NCI-H748 treated with DMSO at 0.1 percent for 48 hours (cell line): ENCODE results near the gene FUOM.

Experiments
- DNase-seq: peaks from one replicate; lab custom pipeline; 2025; lab: John Stamatoyannopoulos, UW

The FUOM gene

GRCh38 chr10:133311570-133311969 is 46.2 kb downstream of the FUOM start:
- no peak for DNase-seq

GRCh38 chr10:133310789-133311188 is 47.0 kb downstream of the FUOM start:
- DNase-seq, result no peak

GRCh38 chr10:133310399-133310755 is 47.4 kb downstream of the FUOM start:
- no peak for DNase-seq

GRCh38 chr10:133309720-133310398 is 48.0 kb downstream of the FUOM start:
- no peak for DNase-seq

- DNase-seq, result peak; percentile 43
Measured at GRCh38 chr10:133309100-133309719, 48.6 kb downstream of the FUOM start.

- peak; percentile 32 for DNase-seq
Measured at GRCh38 chr10:133308421-133309099, 49.3 kb downstream of the FUOM start, which contains the start of the genes TUBGCP2 and ZNF511. TUBGCP2 (minus strand) TSS chr10:133308872; CDS start chr10:133302941, 5,931 bp downstream. ZNF511 (plus strand) TSS chr10:133308914; CDS start chr10:133308944, 30 bp downstream.

GRCh38 chr10:133307776-133308420 is 49.9 kb downstream of the FUOM start:
- peak; percentile 25 for DNase-seq

GRCh38 chr10:133306941-133307379 is 50.9 kb downstream of the FUOM start:
- DNase-seq, result no peak

GRCh38 chr10:133306097-133306476 is 51.7 kb downstream of the FUOM start:
- no peak for DNase-seq
